ENCODE data around the gene MAP3K5.
A peak's percentile ranks its signal among the peaks of the same experiment; 100 is the strongest.

MAP3K5 gene

DNA sequence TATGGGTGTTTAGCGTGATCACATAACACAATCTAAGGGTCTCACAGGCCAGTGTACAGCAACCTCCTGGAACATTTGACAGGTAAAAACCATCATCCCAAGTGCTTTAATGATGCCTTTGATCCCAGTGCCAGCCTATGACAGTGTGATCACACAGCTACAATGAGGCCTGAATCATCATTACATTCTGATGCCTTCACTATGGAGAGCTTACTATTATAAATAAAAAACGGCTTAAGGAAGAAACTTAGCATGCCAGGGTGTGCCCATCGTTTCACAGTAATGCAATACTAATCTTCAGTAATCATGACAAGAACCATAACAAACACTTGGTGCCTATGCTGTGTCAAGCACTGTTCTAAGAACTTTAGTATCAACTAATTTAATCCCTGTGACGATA lies 253.4 kb downstream of the MAP3K5 start:
- DNase-seq (ENCODE audit: low read depth) = no peak

DNA sequence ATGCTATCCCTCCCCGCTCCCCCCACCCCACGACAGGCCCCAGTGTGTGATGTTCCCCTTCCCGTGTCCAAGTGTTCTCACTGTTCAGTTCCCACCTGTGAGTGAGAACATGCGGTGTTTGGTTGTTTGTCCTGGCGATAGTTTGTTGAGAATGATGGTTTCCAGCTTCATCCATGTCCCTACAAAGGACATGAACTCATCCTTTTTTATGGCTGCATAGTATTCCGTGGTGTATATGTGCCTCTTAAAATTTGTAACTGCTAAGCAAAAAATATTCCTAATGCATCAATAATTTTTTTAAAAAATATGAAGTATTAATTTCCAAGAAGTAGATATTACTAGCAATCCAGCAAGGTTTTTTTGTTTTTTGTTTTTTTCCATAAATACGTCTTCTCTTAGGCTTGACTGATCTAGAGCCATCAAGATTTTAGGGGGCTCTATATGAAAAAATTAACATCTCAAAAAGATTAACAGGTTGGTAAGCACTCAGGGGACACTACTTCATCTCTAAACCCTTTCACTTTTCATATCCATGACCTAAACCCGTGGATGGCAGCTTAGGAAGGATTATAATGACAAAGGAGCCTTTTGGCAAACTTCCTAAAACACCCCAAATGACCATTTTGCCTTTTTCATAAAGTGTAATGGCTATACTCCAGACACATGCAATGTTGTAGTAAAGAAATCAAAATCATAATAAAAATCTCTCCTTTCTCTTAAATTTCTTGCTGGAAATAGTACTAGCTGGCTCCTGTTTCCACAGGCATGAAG lies 256.2 kb downstream of the MAP3K5 start:
- no peak for DNase-seq (ENCODE audit: low read depth)

GRCh38 chr6:136535017-136535765 lies 257.1 kb downstream of the MAP3K5 start:
- DNase-seq (ENCODE audit: low read depth) = no peak

DNA sequence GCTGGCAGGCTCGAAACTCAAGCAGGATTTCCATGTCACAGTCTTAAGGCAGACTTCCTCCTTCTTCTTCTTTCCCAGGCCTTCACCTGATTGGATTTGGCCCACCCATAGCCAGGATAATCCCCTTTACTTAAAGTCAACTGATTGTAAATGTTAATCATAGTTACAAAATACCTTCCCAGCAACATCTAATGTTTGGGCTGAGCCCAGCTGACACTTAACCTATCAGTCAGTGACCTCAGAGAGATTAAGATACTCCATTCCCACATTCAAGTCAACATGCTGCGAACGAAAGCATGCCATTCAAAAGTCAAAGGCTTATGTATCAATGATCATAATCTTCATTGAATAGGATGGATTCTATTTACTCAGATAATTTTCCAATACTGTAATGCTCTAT lies 258.0 kb downstream of the MAP3K5 start:
- no peak for DNase-seq (ENCODE audit: low read depth)

DNA sequence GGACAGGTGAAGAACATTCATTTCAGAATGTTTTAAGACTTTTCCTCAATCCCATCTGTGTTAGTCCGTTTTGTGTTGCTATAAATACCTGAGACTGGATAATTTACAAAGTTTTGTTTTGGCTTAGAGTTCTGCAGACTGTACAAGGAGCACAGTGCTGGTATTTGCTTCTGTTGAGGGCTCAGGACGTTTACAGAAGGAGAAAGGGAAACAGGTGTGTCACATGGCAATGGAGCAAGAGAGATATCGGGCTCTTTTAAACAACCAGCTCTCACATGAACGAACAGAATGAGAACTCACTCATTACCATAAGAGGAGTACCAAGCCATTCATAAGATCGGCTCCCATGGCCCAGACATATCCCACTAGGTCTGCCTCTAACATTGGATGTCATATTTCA lies 258.8 kb downstream of the MAP3K5 start:
- DNase-seq (ENCODE audit: low read depth) = no peak

DNA sequence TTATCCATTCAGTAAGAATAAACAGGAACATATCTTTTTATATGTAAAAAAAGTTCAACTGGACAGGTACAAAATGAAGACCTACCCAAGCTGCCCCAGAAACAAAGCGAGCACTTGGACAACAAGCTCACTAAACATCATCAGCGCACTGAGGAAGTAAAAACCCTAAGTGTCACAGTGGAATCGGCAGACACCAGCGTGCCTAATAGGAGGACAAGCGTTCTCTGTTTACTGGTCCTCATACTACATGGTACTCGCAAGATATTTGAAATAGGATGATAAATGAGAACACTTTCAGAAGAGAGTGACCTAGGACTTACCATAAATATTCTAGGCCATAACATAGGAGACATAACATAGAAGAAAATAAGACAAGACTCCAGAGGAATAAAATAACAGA lies 260.2 kb downstream of the MAP3K5 start:
- DNase-seq (ENCODE audit: low read depth) = no peak

DNA sequence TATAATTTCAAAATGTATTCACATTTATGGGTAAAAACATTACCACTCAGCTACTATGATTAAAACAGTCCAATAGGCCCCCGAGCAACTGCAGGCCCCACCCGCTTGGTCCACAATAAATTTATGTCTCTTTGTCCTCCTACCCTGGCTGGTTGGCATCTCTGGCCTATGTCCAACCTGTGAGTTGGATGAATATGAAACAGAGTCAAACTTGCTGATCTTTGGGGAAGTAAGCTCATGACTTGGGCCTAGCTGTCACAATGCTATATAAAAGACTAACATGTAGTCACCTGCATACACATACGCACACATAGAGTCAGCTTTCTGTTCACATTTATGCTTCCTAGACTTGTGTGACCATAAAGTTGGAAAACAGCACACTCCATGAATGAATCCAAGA lies 262.6 kb downstream of the MAP3K5 start:
- no peak for DNase-seq (ENCODE audit: low read depth)

- DNase-seq (ENCODE audit: low read depth) = no peak
These were observed 263.8 kb downstream of the MAP3K5 start for GRCh38 chr6:136528477-136528876.

GRCh38 chr6:136527831-136528230 lies 264.4 kb downstream of the MAP3K5 start:
- no peak for DNase-seq (ENCODE audit: low read depth)

- DNase-seq (ENCODE audit: low read depth) = no peak
These were observed 265.3 kb downstream of the MAP3K5 start for GRCh38 chr6:136526937-136527336.

GRCh38 chr6:136526196-136526930 lies 265.9 kb downstream of the MAP3K5 start:
- DNase-seq (ENCODE audit: low read depth) = peak; percentile 31

GRCh38 chr6:136525586-136526195 lies 266.6 kb downstream of the MAP3K5 start:
- no peak for DNase-seq (ENCODE audit: low read depth)

DNA sequence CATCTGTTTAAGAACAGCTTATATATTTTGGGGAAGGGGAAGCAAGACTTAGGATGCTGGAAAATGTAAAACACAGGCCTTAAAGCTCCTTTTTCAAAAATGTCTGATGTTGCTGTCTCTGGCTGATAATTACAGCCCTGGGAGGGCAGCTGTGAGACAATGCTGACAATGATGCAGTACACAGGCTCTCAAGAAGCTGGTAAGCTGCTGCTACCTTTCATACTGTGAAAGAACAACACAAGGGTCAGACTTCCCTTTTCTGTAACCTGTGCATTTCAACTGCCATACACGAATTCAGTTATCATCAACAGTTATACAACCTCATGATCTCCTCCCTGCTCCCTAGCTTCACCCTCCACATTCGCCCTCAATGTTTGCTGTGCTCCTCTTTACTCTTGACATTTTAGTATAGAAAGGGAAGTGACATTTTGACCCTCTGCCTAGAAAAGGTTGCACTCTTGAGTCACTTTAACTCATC lies 267.3 kb downstream of the MAP3K5 start:
- DNase-seq (ENCODE audit: low read depth) = no peak

DNA sequence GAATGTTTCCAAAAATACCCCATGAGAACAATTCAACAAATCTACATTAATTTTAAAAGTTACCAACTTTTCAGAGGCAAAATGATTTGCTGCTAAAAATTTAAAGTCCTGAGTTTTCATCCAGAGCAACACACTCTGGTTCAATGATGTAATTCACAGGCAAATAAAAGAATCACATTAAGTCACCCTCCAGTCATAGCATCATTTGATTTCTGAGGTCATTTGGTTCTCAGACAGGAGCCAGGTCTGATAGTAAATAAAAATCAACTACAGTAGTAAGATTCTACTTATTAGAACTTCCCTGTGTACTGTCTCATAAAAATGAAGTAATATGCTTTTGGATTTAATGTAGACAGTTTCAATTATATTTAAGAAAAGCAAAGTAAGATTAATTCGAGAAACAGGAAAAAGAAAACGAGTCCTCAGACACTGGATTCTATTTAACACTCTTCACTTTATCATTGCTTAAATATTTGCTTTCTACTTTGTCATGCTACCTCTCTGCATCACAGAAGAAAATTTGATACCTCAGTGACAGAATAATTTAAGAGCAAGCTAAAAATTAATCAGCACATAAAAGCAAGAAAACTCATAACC lies 267.8 kb downstream of the MAP3K5 start:
- no peak for DNase-seq (ENCODE audit: low read depth)

DNA sequence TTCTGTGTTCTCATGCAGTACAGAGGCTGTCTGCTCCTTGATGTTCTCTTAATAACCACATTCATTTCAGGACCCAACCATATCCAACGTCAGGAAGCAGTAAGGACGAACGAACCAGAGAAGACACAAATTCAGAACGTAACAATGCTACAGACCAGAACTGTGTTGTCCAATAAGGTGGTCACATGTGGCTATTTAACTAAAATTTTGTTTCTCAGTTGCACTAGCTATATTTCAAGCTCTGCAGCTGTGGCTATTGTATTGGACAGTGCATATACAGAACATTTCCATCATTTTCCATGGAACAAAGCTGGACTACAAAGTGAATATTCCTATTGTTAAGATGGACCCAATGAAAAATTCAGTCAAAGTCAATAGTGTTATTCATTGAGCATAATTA lies 269.1 kb downstream of the MAP3K5 start:
- no peak for DNase-seq (ENCODE audit: low read depth)

DNA sequence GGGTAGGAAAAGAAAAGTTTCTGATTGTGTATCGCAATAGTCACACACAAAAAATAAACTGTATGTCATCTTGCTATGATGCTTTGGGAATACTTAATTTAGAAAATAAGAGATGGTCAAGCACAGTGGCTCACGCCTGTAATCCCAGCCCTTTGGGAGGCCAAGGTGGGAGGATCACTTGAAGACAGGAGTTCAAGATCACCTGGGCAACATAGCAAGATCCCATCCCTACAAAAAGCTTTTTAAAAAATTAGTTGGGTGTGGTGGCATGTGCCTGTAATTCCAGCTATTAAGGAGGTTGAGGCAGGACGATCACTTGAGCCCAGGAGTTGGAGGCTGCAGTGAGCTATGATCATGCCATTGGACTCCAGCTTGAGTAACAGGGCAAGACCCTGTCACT lies 269.6 kb downstream of the MAP3K5 start:
- no peak for DNase-seq (ENCODE audit: low read depth)

- DNase-seq (ENCODE audit: low read depth) = no peak
These were observed 270.4 kb downstream of the MAP3K5 start for GRCh38 chr6:136521911-136522310.

DNA sequence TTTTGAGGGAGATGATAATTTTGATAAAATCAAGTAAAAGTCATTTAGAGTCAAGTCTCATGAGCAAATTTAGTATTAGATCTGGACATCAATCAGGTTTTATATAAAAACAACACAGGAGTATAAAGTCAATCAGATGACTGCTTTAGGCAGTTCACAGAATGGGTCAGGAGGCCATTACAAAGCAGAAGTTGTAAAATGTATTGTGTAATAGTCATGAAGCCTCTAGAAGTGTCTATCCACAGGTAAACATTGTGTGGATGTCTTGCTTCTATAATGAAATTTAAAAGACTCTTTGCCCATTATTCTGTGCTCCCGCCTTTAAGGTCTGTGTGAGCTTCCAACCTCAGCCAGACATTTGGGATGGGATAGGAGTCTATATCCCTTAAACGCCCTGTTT lies 270.9 kb downstream of the MAP3K5 start:
- DNase-seq (ENCODE audit: low read depth) = no peak

GRCh38 chr6:136520517-136520916 lies 271.8 kb downstream of the MAP3K5 start:
- DNase-seq (ENCODE audit: low read depth) = no peak

- DNase-seq (ENCODE audit: low read depth) = no peak
These were observed 274.7 kb downstream of the MAP3K5 start for GRCh38 chr6:136517582-136517981.

DNA sequence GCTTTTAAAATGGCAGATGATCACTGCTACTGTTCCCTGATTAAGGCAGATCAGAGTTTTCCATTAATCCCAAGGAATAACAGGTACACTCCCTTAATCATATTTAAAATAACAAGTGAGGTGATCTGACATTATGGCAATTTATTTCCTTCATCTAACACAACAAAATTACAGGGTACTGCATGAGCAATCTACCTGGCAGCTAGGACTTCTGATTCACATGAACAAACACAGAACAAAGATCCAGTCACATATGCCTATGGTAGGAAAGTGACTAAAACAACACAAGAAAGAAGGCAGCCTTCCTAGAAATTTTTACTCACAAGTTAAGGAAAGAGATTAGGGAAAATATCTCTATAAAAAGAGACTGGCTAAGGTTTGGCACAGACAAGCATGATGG lies 275.3 kb downstream of the MAP3K5 start:
- DNase-seq (ENCODE audit: low read depth) = no peak

- DNase-seq (ENCODE audit: low read depth) = no peak
These were observed 277.7 kb downstream of the MAP3K5 start for GRCh38 chr6:136514591-136514990.

Measured in stromal cell of bone marrow (primary cell).